HepG2 (cell line): Measurements from ENCODE around the gene SYCE3. TPM values are rescaled to one million over a fixed set of nuclear protein-coding genes. Genes with fewer than 3 reads are reported as not detected.
A peak's percentile ranks its signal among the peaks of the same experiment; 100 is the strongest.

Experiments
- BORCS8-MEF2B ChIP-seq: sonication (generic); formaldehyde crosslinking; IDR thresholded peaks from 2 replicates; pipeline ENCODE4 v1.8.0; 2022; ENCODE audit warnings: mild to moderate bottlenecking, missing genetic modification reagents
- DNMT3B ChIP-seq: conservative IDR thresholded peaks from 2 replicates; pipeline ENCODE4 v1.6.1; 2016; ENCODE audit warnings: missing biosample characterization, control low read depth
- GFI1 ChIP-seq: sonication (generic); formaldehyde crosslinking; IDR thresholded peaks from 2 replicates; pipeline ENCODE4 v1.5.0; 2020; ENCODE audit warnings: missing genetic modification reagents, mild to moderate bottlenecking, borderline replicate concordance
- KAT8 ChIP-seq: IDR thresholded peaks from 2 replicates; pipeline ENCODE4 v1.6.1; 2016; ENCODE audit warnings: missing genetic modification reagents, missing compliant biosample characterization
- MEIS2 ChIP-seq: sonication (generic); formaldehyde crosslinking; IDR thresholded peaks from 2 replicates; pipeline ENCODE4 v1.9.0; 2021; ENCODE audit warnings: mild to moderate bottlenecking, missing genetic modification reagents
- NR1H2 ChIP-seq: sonication (generic); formaldehyde crosslinking; IDR thresholded peaks from 2 replicates; pipeline ENCODE4 v1.8.1; 2022; ENCODE audit warnings: low read depth, missing genetic modification reagents, borderline replicate concordance
- REXO4 ChIP-seq: sonication (generic); formaldehyde crosslinking; IDR thresholded peaks from 2 replicates; pipeline ENCODE4 v1.8.0; 2022; ENCODE audit warnings: missing genetic modification reagents, mild to moderate bottlenecking, borderline replicate concordance
- SOX5 ChIP-seq: IDR thresholded peaks from 2 replicates; pipeline ENCODE4 v1.6.1; 2016; ENCODE audit warnings: borderline replicate concordance
- TCF7L2 ChIP-seq: IDR thresholded peaks from 2 replicates; pipeline ENCODE4 v1.6.1; 2011; ENCODE audit warnings: mild to moderate bottlenecking, low read depth, low read length, moderate library complexity
- ZBTB7B ChIP-seq: sonication (generic); formaldehyde crosslinking; IDR thresholded peaks from 2 replicates; pipeline ENCODE4 v1.4.0; 2020; ENCODE audit warnings: missing genetic modification reagents
- ZIK1 ChIP-seq: sonication (generic); formaldehyde crosslinking; IDR thresholded peaks from 2 replicates; pipeline ENCODE4 v1.5.0; 2020; ENCODE audit warnings: mild to moderate bottlenecking, low read depth, missing genetic modification reagents, borderline replicate concordance
- ZKSCAN5 ChIP-seq: sonication (generic); formaldehyde crosslinking; IDR thresholded peaks from 2 replicates; pipeline ENCODE4 v1.5.1; 2020; ENCODE audit warnings: mild to moderate bottlenecking, missing genetic modification reagents
- ZNF143 ChIP-seq: sonication (generic); formaldehyde crosslinking; IDR thresholded peaks from 2 replicates; pipeline ENCODE4 v1.4.0; 2020; ENCODE audit warnings: missing genetic modification reagents
- polyA plus RNA-seq, 8 experiments: library from polyadenylated mRNA; depleted of rRNA in 3 of 8; stranded (reverse) in 7 of 8; unstranded in 1 of 8; fragments of >200 nt; fragmentation: Illumina TruSeq in 4 of 8; extraction: Trizol in 4 of 8; gene quantifications; 2 replicates each; pipeline versions ENCODE4 v1.2.1 to v1.2.3, GENCODE V29; 2011 to 2016; ENCODE audit warnings: low read depth in 4 of 8, missing spikeins in 1 of 8, mixed read lengths in 1 of 8; ENCODE audit not compliant: insufficient read depth in 1 of 8
- total RNA-seq, 5 experiments: library from RNA; depleted of rRNA; stranded (reverse); fragments of >200 nt; fragmentation: Illumina TruSeq; extraction: Trizol; gene quantifications; 2 replicates each; pipeline ENCODE4 v1.2.3, GENCODE V29; 2016; ENCODE audit warnings: low read depth in 1 of 5
- TF ChIP-seq, protein P1 (sequence below): sonication (generic); formaldehyde crosslinking; IDR thresholded peaks from 2 replicates; pipeline ENCODE4 v1.4.0; 2020; ENCODE audit warnings: mild to moderate bottlenecking, missing genetic modification reagents
- TF ChIP-seq, protein P2 (sequence below): sonication (generic); formaldehyde crosslinking; IDR thresholded peaks from 2 replicates; pipeline ENCODE4 v1.8.0; 2022; ENCODE audit warnings: mild to moderate bottlenecking, missing genetic modification reagents
- TF ChIP-seq, protein P3 (sequence below): sonication (generic); formaldehyde crosslinking; IDR thresholded peaks from 2 replicates; pipeline ENCODE4 v1.5.0; 2020; ENCODE audit warnings: missing genetic modification reagents
- TF ChIP-seq, protein P4 (sequence below): IDR thresholded peaks from 2 replicates; pipeline ENCODE4 v1.6.1; 2016; ENCODE audit warnings: missing compliant biosample characterization, missing genetic modification reagents, borderline replicate concordance
- TF ChIP-seq, protein P5 (sequence below): IDR thresholded peaks from 2 replicates; pipeline ENCODE4 v1.6.1; 2016; ENCODE audit warnings: low read depth
- TF ChIP-seq, protein P6 (sequence below): sonication (generic); formaldehyde crosslinking; IDR thresholded peaks from 2 replicates; pipeline ENCODE4 v1.4.0; 2020; ENCODE audit warnings: missing genetic modification reagents, borderline replicate concordance

The SYCE3 gene
- total and polyA plus RNA-seq, 2 of the 13 experiments (the other 11 are each of a cell fraction or from before 2014, with no cell fraction given): not detected

DNA sequence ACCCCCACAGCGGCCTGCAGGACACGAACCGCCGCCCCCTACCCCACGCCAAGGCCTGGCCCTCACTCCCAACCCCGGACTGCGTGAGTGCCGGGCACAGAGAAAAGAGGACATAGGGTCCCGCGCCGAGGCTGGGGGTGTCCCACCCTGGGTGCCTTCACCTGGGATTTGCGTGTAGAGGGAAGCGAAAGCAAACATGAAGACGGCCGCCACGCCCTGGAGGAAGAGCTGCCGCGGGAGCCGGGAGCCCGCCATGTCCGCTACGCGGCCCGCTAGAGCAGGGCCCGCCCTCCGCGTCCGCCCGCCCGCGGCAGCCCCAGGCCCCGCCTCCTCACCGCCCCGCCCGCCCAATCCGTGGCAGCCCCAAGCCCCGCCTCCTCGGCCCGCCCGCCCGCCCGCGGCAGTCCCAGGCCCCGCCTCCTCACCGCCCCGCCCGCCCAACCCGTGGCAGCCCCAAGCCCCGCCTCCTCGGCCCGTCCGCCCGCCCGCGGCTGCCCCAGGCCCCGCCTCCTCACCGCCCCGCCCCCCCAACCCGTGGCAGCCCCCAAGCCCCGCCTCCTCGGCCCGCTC lies 55.2 kb downstream of the SYCE3 start, which contains the start of gene LMF2 (continued):
- TF ChIP-seq, protein P1, sequence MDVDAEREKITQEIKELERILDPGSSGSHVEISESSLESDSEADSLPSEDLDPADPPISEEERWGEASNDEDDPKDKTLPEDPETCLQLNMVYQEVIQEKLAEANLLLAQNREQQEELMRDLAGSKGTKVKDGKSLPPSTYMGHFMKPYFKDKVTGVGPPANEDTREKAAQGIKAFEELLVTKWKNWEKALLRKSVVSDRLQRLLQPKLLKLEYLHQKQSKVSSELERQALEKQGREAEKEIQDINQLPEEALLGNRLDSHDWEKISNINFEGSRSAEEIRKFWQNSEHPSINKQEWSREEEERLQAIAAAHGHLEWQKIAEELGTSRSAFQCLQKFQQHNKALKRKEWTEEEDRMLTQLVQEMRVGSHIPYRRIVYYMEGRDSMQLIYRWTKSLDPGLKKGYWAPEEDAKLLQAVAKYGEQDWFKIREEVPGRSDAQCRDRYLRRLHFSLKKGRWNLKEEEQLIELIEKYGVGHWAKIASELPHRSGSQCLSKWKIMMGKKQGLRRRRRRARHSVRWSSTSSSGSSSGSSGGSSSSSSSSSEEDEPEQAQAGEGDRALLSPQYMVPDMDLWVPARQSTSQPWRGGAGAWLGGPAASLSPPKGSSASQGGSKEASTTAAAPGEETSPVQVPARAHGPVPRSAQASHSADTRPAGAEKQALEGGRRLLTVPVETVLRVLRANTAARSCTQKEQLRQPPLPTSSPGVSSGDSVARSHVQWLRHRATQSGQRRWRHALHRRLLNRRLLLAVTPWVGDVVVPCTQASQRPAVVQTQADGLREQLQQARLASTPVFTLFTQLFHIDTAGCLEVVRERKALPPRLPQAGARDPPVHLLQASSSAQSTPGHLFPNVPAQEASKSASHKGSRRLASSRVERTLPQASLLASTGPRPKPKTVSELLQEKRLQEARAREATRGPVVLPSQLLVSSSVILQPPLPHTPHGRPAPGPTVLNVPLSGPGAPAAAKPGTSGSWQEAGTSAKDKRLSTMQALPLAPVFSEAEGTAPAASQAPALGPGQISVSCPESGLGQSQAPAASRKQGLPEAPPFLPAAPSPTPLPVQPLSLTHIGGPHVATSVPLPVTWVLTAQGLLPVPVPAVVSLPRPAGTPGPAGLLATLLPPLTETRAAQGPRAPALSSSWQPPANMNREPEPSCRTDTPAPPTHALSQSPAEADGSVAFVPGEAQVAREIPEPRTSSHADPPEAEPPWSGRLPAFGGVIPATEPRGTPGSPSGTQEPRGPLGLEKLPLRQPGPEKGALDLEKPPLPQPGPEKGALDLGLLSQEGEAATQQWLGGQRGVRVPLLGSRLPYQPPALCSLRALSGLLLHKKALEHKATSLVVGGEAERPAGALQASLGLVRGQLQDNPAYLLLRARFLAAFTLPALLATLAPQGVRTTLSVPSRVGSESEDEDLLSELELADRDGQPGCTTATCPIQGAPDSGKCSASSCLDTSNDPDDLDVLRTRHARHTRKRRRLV (CRISPR knock-in tag): no peak
- TF ChIP-seq ZKSCAN5 (CRISPR knock-in tag) (no peak), ZNF143 (CRISPR knock-in tag) (no peak), REXO4 (CRISPR knock-in tag) (no peak), NR1H2 (CRISPR knock-in tag) (no peak), ZBTB7B (CRISPR knock-in tag) (no peak), BORCS8-MEF2B (CRISPR knock-in tag) (peak; percentile 52; the same call in 1 of the 2 replicates), KAT8 (CRISPR knock-in tag) (peak; percentile 63), GFI1 (CRISPR knock-in tag) (no peak), DNMT3B (CRISPR knock-in tag) (no peak), SOX5 (CRISPR knock-in tag) (no peak), MEIS2 (CRISPR knock-in tag) (no peak), ZIK1 (CRISPR knock-in tag) (no peak), TCF7L2 (no peak)
- TF ChIP-seq, protein P2, sequence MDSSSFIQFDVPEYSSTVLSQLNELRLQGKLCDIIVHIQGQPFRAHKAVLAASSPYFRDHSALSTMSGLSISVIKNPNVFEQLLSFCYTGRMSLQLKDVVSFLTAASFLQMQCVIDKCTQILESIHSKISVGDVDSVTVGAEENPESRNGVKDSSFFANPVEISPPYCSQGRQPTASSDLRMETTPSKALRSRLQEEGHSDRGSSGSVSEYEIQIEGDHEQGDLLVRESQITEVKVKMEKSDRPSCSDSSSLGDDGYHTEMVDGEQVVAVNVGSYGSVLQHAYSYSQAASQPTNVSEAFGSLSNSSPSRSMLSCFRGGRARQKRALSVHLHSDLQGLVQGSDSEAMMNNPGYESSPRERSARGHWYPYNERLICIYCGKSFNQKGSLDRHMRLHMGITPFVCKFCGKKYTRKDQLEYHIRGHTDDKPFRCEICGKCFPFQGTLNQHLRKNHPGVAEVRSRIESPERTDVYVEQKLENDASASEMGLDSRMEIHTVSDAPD (CRISPR knock-in tag): no peak
- TF ChIP-seq, protein P3, sequence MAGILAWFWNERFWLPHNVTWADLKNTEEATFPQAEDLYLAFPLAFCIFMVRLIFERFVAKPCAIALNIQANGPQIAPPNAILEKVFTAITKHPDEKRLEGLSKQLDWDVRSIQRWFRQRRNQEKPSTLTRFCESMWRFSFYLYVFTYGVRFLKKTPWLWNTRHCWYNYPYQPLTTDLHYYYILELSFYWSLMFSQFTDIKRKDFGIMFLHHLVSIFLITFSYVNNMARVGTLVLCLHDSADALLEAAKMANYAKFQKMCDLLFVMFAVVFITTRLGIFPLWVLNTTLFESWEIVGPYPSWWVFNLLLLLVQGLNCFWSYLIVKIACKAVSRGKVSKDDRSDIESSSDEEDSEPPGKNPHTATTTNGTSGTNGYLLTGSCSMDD: no peak
- TF ChIP-seq, protein P4, sequence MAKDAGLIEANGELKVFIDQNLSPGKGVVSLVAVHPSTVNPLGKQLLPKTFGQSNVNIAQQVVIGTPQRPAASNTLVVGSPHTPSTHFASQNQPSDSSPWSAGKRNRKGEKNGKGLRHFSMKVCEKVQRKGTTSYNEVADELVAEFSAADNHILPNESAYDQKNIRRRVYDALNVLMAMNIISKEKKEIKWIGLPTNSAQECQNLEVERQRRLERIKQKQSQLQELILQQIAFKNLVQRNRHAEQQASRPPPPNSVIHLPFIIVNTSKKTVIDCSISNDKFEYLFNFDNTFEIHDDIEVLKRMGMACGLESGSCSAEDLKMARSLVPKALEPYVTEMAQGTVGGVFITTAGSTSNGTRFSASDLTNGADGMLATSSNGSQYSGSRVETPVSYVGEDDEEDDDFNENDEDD (CRISPR knock-in tag): peak; percentile 42; the same call in 1 of the 2 replicates
- TF ChIP-seq, protein P5, sequence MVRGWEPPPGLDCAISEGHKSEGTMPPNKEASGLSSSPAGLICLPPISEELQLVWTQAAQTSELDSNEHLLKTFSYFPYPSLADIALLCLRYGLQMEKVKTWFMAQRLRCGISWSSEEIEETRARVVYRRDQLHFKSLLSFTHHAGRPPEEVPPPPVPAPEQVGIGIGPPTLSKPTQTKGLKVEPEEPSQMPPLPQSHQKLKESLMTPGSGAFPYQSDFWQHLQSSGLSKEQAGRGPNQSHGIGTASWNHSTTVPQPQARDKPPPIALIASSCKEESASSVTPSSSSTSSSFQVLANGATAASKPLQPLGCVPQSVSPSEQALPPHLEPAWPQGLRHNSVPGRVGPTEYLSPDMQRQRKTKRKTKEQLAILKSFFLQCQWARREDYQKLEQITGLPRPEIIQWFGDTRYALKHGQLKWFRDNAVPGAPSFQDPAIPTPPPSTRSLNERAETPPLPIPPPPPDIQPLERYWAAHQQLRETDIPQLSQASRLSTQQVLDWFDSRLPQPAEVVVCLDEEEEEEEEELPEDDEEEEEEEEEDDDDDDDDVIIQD: no peak
- TF ChIP-seq, protein P6, sequence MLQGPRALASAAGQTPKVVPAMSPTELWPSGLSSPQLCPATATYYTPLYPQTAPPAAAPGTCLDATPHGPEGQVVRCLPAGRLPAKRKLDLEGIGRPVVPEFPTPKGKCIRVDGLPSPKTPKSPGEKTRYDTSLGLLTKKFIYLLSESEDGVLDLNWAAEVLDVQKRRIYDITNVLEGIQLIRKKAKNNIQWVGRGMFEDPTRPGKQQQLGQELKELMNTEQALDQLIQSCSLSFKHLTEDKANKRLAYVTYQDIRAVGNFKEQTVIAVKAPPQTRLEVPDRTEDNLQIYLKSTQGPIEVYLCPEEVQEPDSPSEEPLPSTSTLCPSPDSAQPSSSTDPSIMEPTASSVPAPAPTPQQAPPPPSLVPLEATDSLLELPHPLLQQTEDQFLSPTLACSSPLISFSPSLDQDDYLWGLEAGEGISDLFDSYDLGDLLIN (CRISPR knock-in tag): peak; percentile 67; the same call in 1 of the 2 replicates
